NCI-H69 (cell line): Measurements from ENCODE around the gene PIGT.

Source experiments
- DNase-seq: peaks from one replicate; lab custom pipeline; 2025; lab: John Stamatoyannopoulos, UW

The PIGT gene

GRCh38 chr20:45415822-45416637 lies at the start of gene PIGT:
Gene PIGT (plus strand): TSS chr20:45416141. CDS start chr20:45416157, 16 bp downstream.
- peak; percentile 86 for DNase-seq

GRCh38 chr20:45366192-45366591 lies 49.7 kb upstream of the PIGT start:
- no peak for DNase-seq

- DNase-seq: no peak
Observed at GRCh38 chr20:45366631-45367030, 49.3 kb upstream of the PIGT start.

- DNase-seq: no peak
Observed at GRCh38 chr20:45367126-45367525, 48.8 kb upstream of the PIGT start.

- no peak for DNase-seq
Observed at GRCh38 chr20:45368221-45368980, 47.5 kb upstream of the PIGT start.

- no peak for DNase-seq
Observed at GRCh38 chr20:45370571-45371160, 45.3 kb upstream of the PIGT start.

- no peak for DNase-seq
Observed at GRCh38 chr20:45372241-45372640, 43.7 kb upstream of the PIGT start.

GRCh38 chr20:45372646-45373352 lies 43.1 kb upstream of the PIGT start:
- no peak for DNase-seq

GRCh38 chr20:45373353-45374100 lies 42.4 kb upstream of the PIGT start:
- DNase-seq: peak; percentile 85

- DNase-seq: no peak
Observed at GRCh38 chr20:45374101-45374467, 41.9 kb upstream of the PIGT start.

GRCh38 chr20:45374966-45375365 lies 41.0 kb upstream of the PIGT start:
- DNase-seq: no peak

GRCh38 chr20:45377269-45377668 lies 38.7 kb upstream of the PIGT start:
- peak; percentile 61 for DNase-seq

- DNase-seq: no peak
Observed at GRCh38 chr20:45378191-45378590, 37.8 kb upstream of the PIGT start, which contains the start of gene TP53TG5. Gene TP53TG5 (minus strand): TSS chr20:45378325. CDS start chr20:45378236, 89 bp downstream.

GRCh38 chr20:45387274-45387673 lies 28.7 kb upstream of the PIGT start:
- DNase-seq: no peak

GRCh38 chr20:45390931-45391330 lies 25.0 kb upstream of the PIGT start:
- DNase-seq: no peak

- no peak for DNase-seq
Observed at GRCh38 chr20:45391559-45391958, 24.4 kb upstream of the PIGT start.

GRCh38 chr20:45392733-45393132 lies 23.2 kb upstream of the PIGT start:
- DNase-seq: no peak

- DNase-seq: no peak
Observed at GRCh38 chr20:45394221-45395113, 21.5 kb upstream of the PIGT start.

GRCh38 chr20:45395114-45395415 lies 20.9 kb upstream of the PIGT start:
- DNase-seq: no peak

- no peak for DNase-seq
Observed at GRCh38 chr20:45399018-45399417, 16.9 kb upstream of the PIGT start.
